ENCODE results near the gene RAB11FIP2. TPM values are rescaled to one million over a fixed set of nuclear protein-coding genes. Genes with fewer than 3 reads are reported as not detected.

Gene RAB11FIP2
- total RNA-seq, 1 donor: 35.5 TPM

- H3K4me3 ChIP-seq (ENCODE audit: low read depth, low read length): no peak overlapping the region
- no peak for DNase-seq (ENCODE audit: low read depth)
- TF ChIP-seq CTCF (IDR thresholded peaks at IDR 0.05; ENCODE audit: insufficient read depth, low read length): no peak
These were observed 74.4 kb downstream of the RAB11FIP2 start for GRCh38 chr10:117972168-117972837.

- H3K4me3 ChIP-seq (ENCODE audit: low read depth, low read length): no peak overlapping the region
- DNase-seq (ENCODE audit: low read depth): no peak
- no peak for TF ChIP-seq CTCF (IDR thresholded peaks at IDR 0.05; ENCODE audit: insufficient read depth, low read length)
These were observed 75.8 kb downstream of the RAB11FIP2 start for GRCh38 chr10:117970962-117971361.

- DNase-seq (ENCODE audit: low read depth): no peak
- no peak for TF ChIP-seq CTCF (IDR thresholded peaks at IDR 0.05; ENCODE audit: insufficient read depth, low read length)
- H3K4me3 ChIP-seq (ENCODE audit: low read depth, low read length): no peak overlapping the region
These were observed 77.1 kb downstream of the RAB11FIP2 start for GRCh38 chr10:117969592-117969991.

- no peak for DNase-seq (ENCODE audit: low read depth)
- H3K4me3 ChIP-seq (ENCODE audit: low read depth, low read length): no peak overlapping the region
- TF ChIP-seq CTCF (IDR thresholded peaks at IDR 0.05; ENCODE audit: insufficient read depth, low read length): no peak
These were observed 78.2 kb downstream of the RAB11FIP2 start for GRCh38 chr10:117968354-117969182.

GRCh38 chr10:117967149-117967650, 79.5 kb downstream of the RAB11FIP2 start:
- TF ChIP-seq CTCF (IDR thresholded peaks at IDR 0.05; ENCODE audit: insufficient read depth, low read length): no peak
- no peak for DNase-seq (ENCODE audit: low read depth)
- H3K4me3 ChIP-seq (ENCODE audit: low read depth, low read length): no peak overlapping the region

- no peak overlapping the region for H3K4me3 ChIP-seq (ENCODE audit: low read depth, low read length)
- no peak for TF ChIP-seq CTCF (IDR thresholded peaks at IDR 0.05; ENCODE audit: insufficient read depth, low read length)
- DNase-seq (ENCODE audit: low read depth): no peak
These were observed 80.8 kb downstream of the RAB11FIP2 start for GRCh38 chr10:117965984-117966383.
